Liver (tissue), 9 donors: ENCODE results near the gene ABCA12. TPM values are rescaled to one million over a fixed set of nuclear protein-coding genes. Genes with fewer than 3 reads are reported as not detected.

Source experiments
- DNase-seq: peaks from one replicate; pipeline ENCODE4 v3.0.0-alpha.2; 2017; ENCODE audit warnings: low spot score
- H3K27ac ChIP-seq, 2 donors: one replicate each; pipeline ENCODE4 v1.7.0; 2013; ENCODE audit warnings: inconsistent platforms in 2 of 2, low read length in 2 of 2, control low read depth in 1 of 2, low read depth in 1 of 2, mild to moderate bottlenecking in 1 of 2
- H3K27me3 ChIP-seq, 4 donors: one replicate each; pipeline versions ENCODE4 v1.6.1 to v1.7.0; 2013; ENCODE audit warnings: low read length in 3 of 4, inconsistent platforms in 1 of 4, mild to moderate bottlenecking in 1 of 4, moderate library complexity in 1 of 4; ENCODE audit not compliant: control insufficient read depth in 4 of 4, insufficient read depth in 4 of 4
- H3K36me3 ChIP-seq, 4 donors: one replicate each; pipeline versions ENCODE4 v1.6.1 to v1.7.0; 2013; ENCODE audit warnings: low read length in 3 of 4, mild to moderate bottlenecking in 3 of 4, low read depth in 1 of 4, moderate library complexity in 1 of 4; ENCODE audit not compliant: control insufficient read depth in 4 of 4, insufficient read depth in 3 of 4
- H3K4me1 ChIP-seq, 4 donors: one replicate each; pipeline versions ENCODE4 v1.6.1 to v1.7.0; 2013; ENCODE audit warnings: low read length in 3 of 4, mild to moderate bottlenecking in 3 of 4, moderate library complexity in 1 of 4; ENCODE audit not compliant: control insufficient read depth in 4 of 4, insufficient read depth in 4 of 4
- H3K4me3 ChIP-seq, 3 donors: one replicate each; pipeline versions ENCODE4 v1.6.1 to v1.7.0; 2013; ENCODE audit warnings: low read length in 3 of 3, control low read depth in 1 of 3, low read depth in 1 of 3, mild to moderate bottlenecking in 1 of 3
- H3K9ac ChIP-seq, 2 donors: one replicate each; pipeline ENCODE4 v1.7.0; 2013; ENCODE audit warnings: low read length in 2 of 2, mild to moderate bottlenecking in 2 of 2, moderate library complexity in 2 of 2, control low read depth in 1 of 2, low read depth in 1 of 2
- H3K9me3 ChIP-seq, 4 donors: one replicate each; pipeline versions ENCODE4 v1.6.1 to v1.7.0; 2013; ENCODE audit warnings: low read length in 3 of 4; ENCODE audit not compliant: control insufficient read depth in 4 of 4
- FOXA1 ChIP-seq: IDR thresholded peaks from 2 replicates; pipeline ENCODE4 v1.6.1; 2016; ENCODE audit warnings: antibody characterized with exemption
- FOXA2 ChIP-seq: IDR thresholded peaks from 2 replicates; pipeline ENCODE4 v1.6.1; 2016; ENCODE audit warnings: antibody characterized with exemption
- GABPA ChIP-seq, 2 donors: IDR thresholded peaks in 1 of 2; conservative IDR thresholded peaks in 1 of 2; 2 replicates each; pipeline ENCODE4 v1.6.1; 2016; ENCODE audit warnings: antibody characterized with exemption in 2 of 2, mild to moderate bottlenecking in 1 of 2, moderate library complexity in 1 of 2
- HNF4A ChIP-seq, 2 donors: conservative IDR thresholded peaks; 2 replicates each; pipeline ENCODE4 v1.6.1; 2016; ENCODE audit warnings: antibody characterized with exemption in 2 of 2, mild to moderate bottlenecking in 2 of 2
- HNF4G ChIP-seq: IDR thresholded peaks from 2 replicates; pipeline ENCODE4 v1.6.1; 2016; ENCODE audit warnings: antibody characterized with exemption
- NR2F2 ChIP-seq: IDR thresholded peaks from 2 replicates; pipeline ENCODE4 v1.6.1; 2016; ENCODE audit warnings: antibody characterized with exemption
- RAD21 ChIP-seq, 2 donors: IDR thresholded peaks; 2 replicates each; pipeline ENCODE4 v1.6.1; 2016; ENCODE audit warnings: antibody characterized with exemption in 2 of 2, mild to moderate bottlenecking in 2 of 2
- RXRA ChIP-seq, 2 donors: IDR thresholded peaks; 2 replicates each; pipeline ENCODE4 v1.6.1; 2017 to 2018; ENCODE audit warnings: antibody characterized with exemption in 2 of 2, mild to moderate bottlenecking in 1 of 2
- TAF1 ChIP-seq: conservative IDR thresholded peaks from 2 replicates; pipeline ENCODE4 v1.6.1; 2016; ENCODE audit warnings: antibody characterized with exemption, mild to moderate bottlenecking
- YY1 ChIP-seq: IDR thresholded peaks from 2 replicates; pipeline ENCODE4 v1.6.1; 2016; ENCODE audit warnings: antibody characterized with exemption, mild to moderate bottlenecking
- WGBS: extraction: QIAGEN DNeasy Blood & Tissue Kit; methylation state at CpG from one replicate; pipeline ENCODE4 v1.1.7; 2013; 5-methylcytosine and 5-hydroxymethylcytosine counted together
- polyA plus RNA-seq, 2 donors: library from polyadenylated mRNA; stranded (reverse) in 1 of 2; unstranded in 1 of 2; fragments of 200-250 nt in 1 of 2; fragments of >200 nt in 1 of 2; fragmentation: Nextera tagmentation in 1 of 2; extraction: Ambion mirVana in 1 of 2; gene quantifications; one replicate each; pipeline versions ENCODE4 v1.2.1 to v1.2.3, GENCODE V29; 2013 to 2015
- total RNA-seq, 2 donors: library from RNA; depleted of rRNA; stranded (reverse); fragments of >200 nt; gene quantifications; one replicate each; pipeline ENCODE4 v1.2.3, GENCODE V29; 2014
- TF ChIP-seq, protein P1 (sequence below): IDR thresholded peaks from 2 replicates; pipeline ENCODE4 v1.6.1; 2016; ENCODE audit warnings: antibody characterized with exemption
- TF ChIP-seq, protein P2 (sequence below): fragments of 150-350 bp; IDR thresholded peaks from 2 replicates; pipeline ENCODE4 v1.5.1; 2017; ENCODE audit warnings: improper control_type of control experiment, low read depth, low read length; ENCODE audit not compliant: missing input control
- TF ChIP-seq, protein P3 (sequence below): IDR thresholded peaks from 2 replicates; pipeline ENCODE4 v1.6.1; 2016; ENCODE audit warnings: antibody characterized with exemption
- donor health status: healthy.
- donor health status: healthy.
- donor health status: healthy.
- donor health status: healthy.
- donor health status: healthy.

ABCA12 gene
- total and polyA plus RNA-seq, 4 donors, result 0.03 TPM; not detected in 3

DNA sequence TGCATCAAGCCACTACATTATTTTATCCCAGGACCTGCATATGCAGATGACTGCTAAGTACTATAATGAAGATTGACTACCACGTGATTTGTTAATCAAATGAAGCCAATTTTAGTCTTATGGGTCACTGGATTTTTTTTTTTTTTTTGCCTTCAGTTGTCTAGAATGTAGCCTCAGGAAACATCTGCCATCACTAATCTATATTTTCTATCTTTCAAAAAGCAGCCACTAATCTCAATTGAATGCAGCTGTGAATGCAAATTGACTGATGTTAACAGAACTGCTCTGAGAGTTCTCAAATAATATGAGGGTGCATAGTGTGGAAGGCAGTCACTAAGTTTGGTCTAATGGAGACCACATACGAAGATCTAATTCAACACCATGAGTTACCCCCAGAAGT, 106.3 kb downstream of the ABCA12 start:
- H3K4me3 ChIP-seq, result no peak overlapping the region
- H3K27me3 ChIP-seq, result no peaks in the 10 kb centered on the region
- H3K4me1 ChIP-seq, result no peaks in the 10 kb centered on the region
- H3K27ac ChIP-seq, result no peak overlapping the region
- no peaks in the 10 kb centered on the region for H3K9me3 ChIP-seq
- no peak for DNase-seq
- WGBS, result 70% methylated on average over 2 of the region's 2 CpGs
- no peak overlapping the region for H3K9ac ChIP-seq
- no peaks in the 10 kb centered on the region for H3K36me3 ChIP-seq
- TF ChIP-seq HNF4A (conservative IDR thresholded peaks at IDR 0.05) (no peak), TAF1 (no peak), FOXA2 (no peak), RXRA (IDR thresholded peaks at IDR 0.05) (no peak), HNF4G (no peak), YY1 (no peak)
- TF ChIP-seq, protein P1, sequence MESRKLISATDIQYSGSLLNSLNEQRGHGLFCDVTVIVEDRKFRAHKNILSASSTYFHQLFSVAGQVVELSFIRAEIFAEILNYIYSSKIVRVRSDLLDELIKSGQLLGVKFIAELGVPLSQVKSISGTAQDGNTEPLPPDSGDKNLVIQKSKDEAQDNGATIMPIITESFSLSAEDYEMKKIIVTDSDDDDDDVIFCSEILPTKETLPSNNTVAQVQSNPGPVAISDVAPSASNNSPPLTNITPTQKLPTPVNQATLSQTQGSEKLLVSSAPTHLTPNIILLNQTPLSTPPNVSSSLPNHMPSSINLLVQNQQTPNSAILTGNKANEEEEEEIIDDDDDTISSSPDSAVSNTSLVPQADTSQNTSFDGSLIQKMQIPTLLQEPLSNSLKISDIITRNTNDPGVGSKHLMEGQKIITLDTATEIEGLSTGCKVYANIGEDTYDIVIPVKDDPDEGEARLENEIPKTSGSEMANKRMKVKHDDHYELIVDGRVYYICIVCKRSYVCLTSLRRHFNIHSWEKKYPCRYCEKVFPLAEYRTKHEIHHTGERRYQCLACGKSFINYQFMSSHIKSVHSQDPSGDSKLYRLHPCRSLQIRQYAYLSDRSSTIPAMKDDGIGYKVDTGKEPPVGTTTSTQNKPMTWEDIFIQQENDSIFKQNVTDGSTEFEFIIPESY, result no peak
- TF ChIP-seq, protein P2, sequence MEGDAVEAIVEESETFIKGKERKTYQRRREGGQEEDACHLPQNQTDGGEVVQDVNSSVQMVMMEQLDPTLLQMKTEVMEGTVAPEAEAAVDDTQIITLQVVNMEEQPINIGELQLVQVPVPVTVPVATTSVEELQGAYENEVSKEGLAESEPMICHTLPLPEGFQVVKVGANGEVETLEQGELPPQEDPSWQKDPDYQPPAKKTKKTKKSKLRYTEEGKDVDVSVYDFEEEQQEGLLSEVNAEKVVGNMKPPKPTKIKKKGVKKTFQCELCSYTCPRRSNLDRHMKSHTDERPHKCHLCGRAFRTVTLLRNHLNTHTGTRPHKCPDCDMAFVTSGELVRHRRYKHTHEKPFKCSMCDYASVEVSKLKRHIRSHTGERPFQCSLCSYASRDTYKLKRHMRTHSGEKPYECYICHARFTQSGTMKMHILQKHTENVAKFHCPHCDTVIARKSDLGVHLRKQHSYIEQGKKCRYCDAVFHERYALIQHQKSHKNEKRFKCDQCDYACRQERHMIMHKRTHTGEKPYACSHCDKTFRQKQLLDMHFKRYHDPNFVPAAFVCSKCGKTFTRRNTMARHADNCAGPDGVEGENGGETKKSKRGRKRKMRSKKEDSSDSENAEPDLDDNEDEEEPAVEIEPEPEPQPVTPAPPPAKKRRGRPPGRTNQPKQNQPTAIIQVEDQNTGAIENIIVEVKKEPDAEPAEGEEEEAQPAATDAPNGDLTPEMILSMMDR, result no peak
- TF ChIP-seq, protein P3, sequence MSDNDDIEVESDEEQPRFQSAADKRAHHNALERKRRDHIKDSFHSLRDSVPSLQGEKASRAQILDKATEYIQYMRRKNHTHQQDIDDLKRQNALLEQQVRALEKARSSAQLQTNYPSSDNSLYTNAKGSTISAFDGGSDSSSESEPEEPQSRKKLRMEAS, result no peak

DNA sequence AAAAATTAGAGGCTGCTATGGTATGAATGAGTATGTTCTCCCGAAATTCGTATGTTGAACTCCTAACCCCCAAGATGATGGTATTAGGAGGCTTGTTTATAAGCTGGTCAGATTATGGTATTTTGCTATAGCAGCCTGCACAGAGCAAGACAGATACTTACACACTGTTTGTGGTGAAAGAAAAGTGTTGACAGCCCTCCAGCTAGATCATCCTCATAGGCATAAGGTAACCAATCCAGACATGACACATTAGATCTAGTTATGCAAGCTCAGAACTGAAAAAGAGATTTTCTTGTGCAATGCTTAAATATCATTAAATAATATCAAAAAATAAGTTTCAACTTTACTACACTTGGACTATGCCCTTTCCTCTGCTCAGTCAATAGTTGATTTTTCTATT, 107.1 kb downstream of the ABCA12 start:
- no peak for DNase-seq
- 87% methylated on average over 2 of the region's 2 CpGs for WGBS
- Histone ChIP-seq H3K4me3 (no peak overlapping the region), H3K4me1 (no peaks in the 10 kb centered on the region), H3K9me3 (no peaks in the 10 kb centered on the region), H3K36me3 (no peaks in the 10 kb centered on the region), H3K27ac (no peak overlapping the region), H3K27me3 (no peaks in the 10 kb centered on the region), H3K9ac (no peak overlapping the region)
- TF ChIP-seq GABPA (IDR thresholded peaks at IDR 0.05 in 1 of 2, conservative IDR thresholded peaks at IDR 0.05 in 1 of 2) (no peak), FOXA2 (no peak), YY1 (no peak), TAF1 (no peak)
- TF ChIP-seq, protein P1, result no peak

DNA sequence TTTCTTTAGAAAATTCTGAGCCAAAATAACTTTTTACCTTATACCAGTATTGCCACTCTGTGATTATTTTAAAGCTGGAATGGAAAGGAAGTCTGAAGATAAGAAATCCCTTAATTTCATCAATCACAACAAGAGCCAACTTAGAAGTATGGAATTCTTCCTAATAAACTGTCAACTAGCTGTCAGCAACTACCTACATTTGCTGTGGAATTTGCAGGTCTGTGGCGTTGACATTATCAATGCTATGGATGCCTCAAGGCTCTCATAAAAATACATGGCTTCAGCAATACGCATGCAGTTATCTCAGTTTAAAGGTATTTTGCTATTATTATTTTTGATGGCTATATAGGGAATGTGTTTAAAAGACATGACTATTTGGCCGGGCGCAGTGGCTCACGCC, 108.5 kb downstream of the ABCA12 start:
- no peaks in the 10 kb centered on the region for H3K27me3 ChIP-seq
- TF ChIP-seq, protein P2, result no peak
- TF ChIP-seq, protein P1, result no peak
- TF ChIP-seq FOXA2 (no peak), HNF4A (conservative IDR thresholded peaks at IDR 0.05) (no peak), RXRA (IDR thresholded peaks at IDR 0.05) (no peak), NR2F2 (no peak), YY1 (no peak), FOXA1 (no peak), RAD21 (IDR thresholded peaks at IDR 0.05) (no peak), HNF4G (no peak)
- TF ChIP-seq, protein P3, result no peak
- H3K27ac ChIP-seq, result no peak overlapping the region
- WGBS, result 90% methylated on average over 5 of the region's 5 CpGs
- no peak overlapping the region for H3K4me3 ChIP-seq
- no peaks in the 10 kb centered on the region for H3K9me3 ChIP-seq
- H3K9ac ChIP-seq, result no peak overlapping the region
- no peaks in the 10 kb centered on the region for H3K36me3 ChIP-seq
- no peaks in the 10 kb centered on the region for H3K4me1 ChIP-seq
- DNase-seq, result no peak
